GM19452 (cell line): Measurements from ENCODE around the gene EHHADH.
"Not testable (repeated sequence)": the region's sequence is repeated elsewhere in the genome, so short reads cannot be mapped to it uniquely, and the experiment has no call there.

Experiments used
- ATAC-seq: cut with Tn5 transposase; IDR thresholded peaks from one replicate; pipeline ENCODE4 v1.9.1; 2021; ENCODE audit not compliant: unreplicated experiment

Gene EHHADH

DNA sequence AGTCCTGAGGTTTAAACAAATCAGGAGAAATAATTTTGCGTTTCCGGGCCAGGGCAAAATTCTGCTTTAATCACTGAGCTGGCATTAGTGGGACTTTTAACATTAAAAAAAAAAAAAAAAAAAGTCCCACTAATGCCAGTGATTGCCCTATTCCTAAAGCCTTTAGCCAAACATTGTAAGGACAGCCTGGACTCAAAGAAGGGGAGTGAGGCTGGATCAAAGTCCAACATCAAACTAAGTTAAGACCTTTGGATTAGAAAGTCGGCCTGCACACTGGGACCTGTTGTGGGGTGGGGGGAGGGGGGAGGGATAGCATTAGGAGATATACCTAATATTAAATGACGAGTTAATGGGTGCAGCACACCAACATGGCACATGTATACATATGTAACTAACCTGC lies 716 bp downstream of the EHHADH start:
- ATAC-seq: not testable (repeated sequence)

- ATAC-seq: no peak
Measured at GRCh38 chr3:185251272-185251671, 2.6 kb downstream of the EHHADH start.

DNA sequence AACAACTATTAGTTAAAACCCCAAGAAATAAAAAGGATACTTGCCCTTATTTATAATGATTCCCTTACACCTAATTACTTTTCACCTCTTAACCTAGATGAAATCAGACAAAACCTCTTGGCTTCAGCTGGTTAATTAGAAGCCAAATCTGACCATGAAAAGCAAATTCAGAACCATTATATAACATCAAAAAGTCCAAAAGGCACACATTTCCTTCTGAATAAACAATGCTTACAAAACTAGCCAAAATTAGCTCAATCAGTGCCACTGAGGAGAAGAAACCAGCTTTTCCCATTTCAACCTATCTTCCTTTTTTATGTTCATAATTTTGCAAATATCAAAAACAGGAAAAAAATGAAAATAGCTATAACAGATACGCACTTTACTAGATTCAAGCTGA lies 3.2 kb downstream of the EHHADH start:
- ATAC-seq: no peak

- ATAC-seq: no peak
Measured at GRCh38 chr3:185250247-185250646, 3.6 kb downstream of the EHHADH start.

- no peak for ATAC-seq
Measured at GRCh38 chr3:185242642-185243041, 11.2 kb downstream of the EHHADH start.

- ATAC-seq: no peak
Measured at GRCh38 chr3:185236969-185237368, 16.9 kb downstream of the EHHADH start.

- no peak for ATAC-seq
Measured at GRCh38 chr3:185233328-185233727, 20.5 kb downstream of the EHHADH start.

DNA sequence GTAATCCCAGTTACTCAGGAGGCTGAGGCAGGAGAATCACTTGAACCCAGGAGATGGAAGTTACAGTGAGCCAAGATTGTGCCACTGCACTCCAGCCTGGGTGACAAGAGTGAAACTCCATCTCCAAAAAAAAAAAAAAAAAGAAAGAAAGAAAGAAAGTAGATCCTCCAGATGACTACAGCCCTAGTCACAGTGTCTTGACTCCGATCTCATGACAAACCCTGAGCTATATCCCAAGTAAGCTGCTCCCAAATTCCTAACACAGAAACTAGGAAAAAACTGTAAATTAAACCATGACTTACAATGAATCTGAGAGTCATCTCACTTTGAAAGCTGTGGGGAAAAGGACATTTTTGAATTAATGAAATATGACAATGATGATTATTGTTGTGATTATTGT lies 27.3 kb downstream of the EHHADH start:
- ATAC-seq: not testable (repeated sequence)

DNA sequence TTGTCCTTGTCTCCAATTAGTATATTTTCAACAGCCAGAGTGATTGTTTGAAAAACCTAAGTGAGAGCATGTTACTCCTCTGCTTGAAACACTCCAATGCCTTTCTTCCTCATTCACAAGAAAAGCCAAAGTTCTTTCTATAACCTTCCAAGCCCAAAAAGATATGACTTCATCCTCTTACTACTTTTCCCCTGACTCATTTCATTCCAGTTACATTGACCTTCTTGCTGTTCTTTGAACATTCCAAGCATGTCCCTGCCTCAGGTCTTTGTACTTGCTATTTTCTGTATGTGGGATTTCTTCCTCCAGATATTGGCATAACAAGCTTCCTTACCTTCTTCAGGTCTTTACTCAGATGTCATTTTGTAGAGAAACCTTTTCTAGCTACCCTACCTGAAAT lies 28.3 kb downstream of the EHHADH start:
- no peak for ATAC-seq

GRCh38 chr3:185225080-185225479 lies 28.8 kb downstream of the EHHADH start:
- no peak for ATAC-seq

DNA sequence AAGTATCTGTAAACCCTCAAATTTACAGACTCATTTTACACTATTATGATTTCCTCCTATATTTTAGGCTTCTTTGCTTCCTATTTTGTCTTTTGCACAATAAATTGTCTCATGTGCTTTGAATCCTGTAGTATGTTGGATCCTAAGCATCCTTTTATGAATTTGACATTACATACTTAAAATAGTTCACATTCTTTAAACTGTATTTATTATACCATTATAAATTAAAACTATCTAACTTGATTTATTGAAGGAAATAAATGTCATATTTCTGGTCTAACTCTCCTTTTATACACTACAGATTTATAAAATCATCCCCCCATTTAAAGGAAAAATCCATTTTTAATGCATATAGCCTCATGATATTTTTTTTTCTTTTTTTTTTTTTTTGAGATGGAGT lies 32.6 kb downstream of the EHHADH start:
- no peak for ATAC-seq

DNA sequence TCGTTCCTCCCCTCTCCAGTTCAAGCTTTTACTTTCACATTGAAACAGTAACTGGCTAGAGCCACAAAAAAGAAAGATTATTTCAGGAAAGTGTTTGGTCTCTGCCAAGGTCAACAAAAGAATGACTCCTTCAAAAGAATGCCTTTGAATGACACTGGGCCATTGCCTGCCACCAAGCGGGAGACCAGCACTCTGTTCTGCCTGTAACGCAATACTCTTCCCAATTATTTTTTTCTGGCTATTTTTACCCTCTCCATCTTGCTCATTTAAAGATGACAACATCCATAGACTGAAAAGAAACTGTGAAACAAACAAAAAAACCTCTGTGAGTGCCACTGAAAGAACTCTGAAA lies 37.3 kb downstream of the EHHADH start:
- ATAC-seq: no peak

GRCh38 chr3:185215873-185216606 lies 37.8 kb downstream of the EHHADH start:
- no peak for ATAC-seq

DNA sequence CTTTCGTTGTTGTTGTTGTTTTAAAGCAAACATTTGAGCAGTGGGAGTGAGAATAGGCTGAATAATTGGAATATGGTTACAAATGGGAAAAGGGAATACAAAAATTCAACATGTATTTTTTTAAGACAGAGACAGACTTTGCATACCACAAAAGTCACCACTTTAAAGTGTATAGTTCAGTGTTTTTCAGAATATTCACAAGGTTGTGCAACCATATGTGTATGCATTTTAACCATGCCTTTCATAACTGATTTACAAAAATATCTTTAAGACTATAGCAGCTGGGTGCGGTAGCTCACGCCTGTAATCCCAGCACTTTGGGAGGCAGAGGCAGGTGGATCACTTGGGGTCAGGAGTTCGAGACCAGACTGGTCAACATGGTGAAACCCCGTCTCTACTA lies 41.3 kb downstream of the EHHADH start:
- no peak for ATAC-seq

DNA sequence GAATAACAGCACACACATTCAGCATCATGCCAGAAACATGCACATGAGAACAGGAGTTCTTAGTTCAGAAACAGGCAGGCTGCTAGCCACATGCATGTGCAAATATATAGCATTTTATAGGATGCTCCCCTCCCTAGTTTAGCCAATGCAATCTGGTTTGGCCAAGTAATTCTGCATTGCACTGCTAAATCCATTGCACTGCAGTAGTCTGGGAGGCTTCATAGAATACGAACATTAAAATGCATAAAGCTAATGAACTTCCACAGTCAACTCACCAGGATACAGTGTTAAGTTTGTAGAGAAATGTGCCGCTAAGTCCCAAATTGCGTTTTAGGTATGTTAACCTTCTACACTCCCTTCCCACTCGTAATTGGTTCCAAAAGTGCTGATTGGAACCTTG lies 41.8 kb downstream of the EHHADH start:
- ATAC-seq: no peak

DNA sequence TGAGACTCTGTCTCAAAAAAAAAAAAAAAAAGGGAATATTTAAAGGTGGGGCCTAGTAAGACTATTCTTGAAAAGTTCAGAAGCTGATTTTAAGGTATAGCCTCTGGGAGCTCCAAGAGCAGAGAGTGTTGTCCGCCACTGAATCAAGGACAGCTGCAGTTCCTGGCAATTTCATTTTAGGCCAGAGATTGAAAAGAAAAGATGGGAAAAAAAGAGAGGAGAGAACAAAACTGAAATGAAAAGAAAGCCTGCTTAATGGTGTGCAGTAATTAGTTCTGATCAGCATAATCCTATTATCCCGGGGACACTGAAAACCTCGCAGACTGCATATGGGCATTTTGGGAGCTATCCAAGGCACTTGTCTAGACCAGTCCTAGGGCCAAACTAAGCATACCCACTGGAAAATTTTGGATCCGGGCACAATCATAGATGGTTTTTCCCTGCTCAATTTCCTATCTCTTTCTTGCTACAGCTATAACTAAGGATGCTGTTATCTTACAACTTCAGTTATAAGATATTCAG lies 43.2 kb downstream of the EHHADH start:
- no peak for ATAC-seq

DNA sequence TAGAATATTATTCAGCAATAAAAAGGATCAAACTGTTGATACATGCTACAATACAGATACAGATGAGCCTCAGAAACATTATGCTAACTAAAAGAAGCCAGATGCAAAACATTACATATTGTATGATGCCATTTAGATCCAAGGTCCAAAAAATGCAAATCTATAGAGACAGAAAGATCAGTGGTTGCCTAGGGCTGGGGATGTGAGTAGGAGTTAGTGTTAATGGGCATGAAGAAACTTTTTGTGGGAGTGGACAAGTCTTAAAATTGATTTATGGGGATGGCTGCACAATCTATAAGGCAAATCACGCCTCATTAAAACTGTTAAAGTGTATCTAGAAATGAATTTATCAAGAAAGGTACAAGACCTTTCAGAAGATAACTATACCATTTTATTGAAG lies 45.0 kb downstream of the EHHADH start:
- no peak for ATAC-seq

- ATAC-seq: peak; percentile 95
Measured at GRCh38 chr3:185207931-185208746, 45.7 kb downstream of the EHHADH start.

GRCh38 chr3:185207481-185207880 lies 46.4 kb downstream of the EHHADH start:
- ATAC-seq: no peak

DNA sequence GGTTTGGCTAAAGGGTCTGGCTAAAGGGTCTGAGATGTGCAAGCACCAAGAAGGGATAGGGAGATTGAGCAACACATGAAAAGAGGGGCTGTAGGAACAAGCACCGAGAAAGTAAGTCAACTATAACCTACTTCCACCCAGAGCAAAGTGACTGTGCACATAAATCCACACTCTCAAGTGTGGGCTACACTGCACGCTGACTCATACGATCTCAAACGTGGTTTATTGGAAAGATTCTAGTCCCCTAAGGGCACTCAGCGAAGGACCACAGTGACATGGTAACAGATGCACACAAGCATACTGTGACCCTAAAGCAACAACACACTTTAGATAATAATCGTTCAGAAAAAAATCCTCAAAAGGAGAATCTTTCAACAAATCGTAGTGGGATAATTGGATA lies 48.0 kb downstream of the EHHADH start:
- no peak for ATAC-seq

DNA sequence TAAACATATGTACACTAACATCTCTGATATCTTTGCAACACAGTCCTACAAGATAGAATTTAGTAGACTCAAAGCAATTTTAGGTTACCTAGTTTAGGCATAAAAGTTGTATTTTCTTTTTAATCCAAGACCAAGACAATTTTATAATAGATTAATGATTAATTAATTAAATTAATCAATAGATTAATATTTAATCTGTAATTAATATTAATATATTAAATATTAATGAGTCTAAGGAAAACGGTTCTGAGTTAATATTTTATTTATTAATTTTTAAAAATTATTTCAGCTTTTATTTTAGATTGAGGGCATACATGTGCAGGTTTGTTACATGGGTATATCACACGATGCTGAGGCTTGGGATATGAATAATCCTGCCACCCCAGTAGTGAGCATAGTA lies 49.0 kb downstream of the EHHADH start:
- no peak for ATAC-seq

DNA sequence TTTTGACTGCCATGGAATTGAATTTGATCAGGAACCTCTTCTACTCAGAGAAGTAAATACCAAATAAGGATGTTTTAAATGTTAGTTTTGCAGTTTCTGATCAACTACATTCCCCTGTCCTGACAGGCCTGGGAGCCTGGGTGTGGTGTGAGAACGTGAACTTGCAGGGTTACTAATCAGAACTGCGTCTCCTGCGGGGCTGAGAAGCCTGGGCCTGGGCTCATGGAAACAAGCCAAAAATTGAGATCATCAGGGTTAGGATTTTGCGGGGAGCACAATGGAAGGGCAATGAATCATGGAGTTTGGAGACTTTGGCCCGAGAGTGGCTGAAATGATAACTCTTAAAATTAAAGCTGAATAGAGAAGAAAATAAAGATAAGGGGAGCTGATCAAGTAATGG lies 53.2 kb downstream of the EHHADH start:
- no peak for ATAC-seq
